ENCODE results near the gene CPED1.

- TF ChIP-seq PATZ1 (CRISPR knock-in tag; IDR thresholded peaks at IDR 0.05; ENCODE audit: borderline replicate concordance) (no peak), OSR1 (CRISPR knock-in tag; IDR thresholded peaks at IDR 0.05) (no peak), ZNF8 (CRISPR knock-in tag; IDR thresholded peaks at IDR 0.05) (no peak), BACH2 (CRISPR knock-in tag; IDR thresholded peaks at IDR 0.05; ENCODE audit: borderline replicate concordance) (no peak), ESRRG (CRISPR knock-in tag; IDR thresholded peaks at IDR 0.05) (no peak), PPARA (CRISPR knock-in tag; IDR thresholded peaks at IDR 0.05; ENCODE audit: borderline replicate concordance) (no peak), ZFP3 (CRISPR knock-in tag; IDR thresholded peaks at IDR 0.05) (no peak), RARB (CRISPR knock-in tag; IDR thresholded peaks at IDR 0.05) (no peak), POU6F1 (CRISPR knock-in tag; IDR thresholded peaks at IDR 0.05; ENCODE audit: borderline replicate concordance, low read depth) (no peak), TOX (CRISPR knock-in tag; IDR thresholded peaks at IDR 0.05; ENCODE audit: borderline replicate concordance) (no peak), TSHZ2 (CRISPR knock-in tag; IDR thresholded peaks at IDR 0.05) (no peak)
Measured at GRCh38 chr7:120998520-120998919, 10.0 kb downstream of the CPED1 start.

All from SK-N-SH treated with all-trans-retinoic acid at 6 μM for 48 hours (cell line).